Stromal cell of bone marrow (primary cell): ENCODE data around the gene TMEM63C.

Source experiments
- DNase-seq: peaks from one replicate; pipeline ENCODE4 v3.0.0-alpha.2; 2012; ENCODE audit warnings: low read depth

TMEM63C gene

GRCh38 chr14:77259025-77259715 is 77.6 kb downstream of the TMEM63C start:
- DNase-seq, result no peak

- DNase-seq, result no peak
Observed at GRCh38 chr14:77260199-77260598, 78.6 kb downstream of the TMEM63C start.

- DNase-seq, result no peak
Observed at GRCh38 chr14:77260631-77261030, 79.0 kb downstream of the TMEM63C start.

GRCh38 chr14:77264466-77265186 is 83.0 kb downstream of the TMEM63C start:
- no peak for DNase-seq

GRCh38 chr14:77265187-77265515 is 83.6 kb downstream of the TMEM63C start:
- DNase-seq, result no peak

- no peak for DNase-seq
Observed at GRCh38 chr14:77265561-77266335, 84.2 kb downstream of the TMEM63C start.

GRCh38 chr14:77266336-77266735 is 84.7 kb downstream of the TMEM63C start:
- no peak for DNase-seq

GRCh38 chr14:77267937-77268699 is 86.5 kb downstream of the TMEM63C start:
- no peak for DNase-seq

- no peak for DNase-seq
Observed at GRCh38 chr14:77268989-77269600, 87.5 kb downstream of the TMEM63C start.

GRCh38 chr14:77270361-77271112 is 88.9 kb downstream of the TMEM63C start:
- DNase-seq, result no peak

- DNase-seq, result no peak
Observed at GRCh38 chr14:77271113-77271710, 89.6 kb downstream of the TMEM63C start, which contains the start of gene NGB. NGB (minus strand) TSS chr14:77271206; CDS start chr14:77270937, 269 bp downstream.

- no peak for DNase-seq
Observed at GRCh38 chr14:77272261-77272660, 90.7 kb downstream of the TMEM63C start.

- DNase-seq, result no peak
Observed at GRCh38 chr14:77273796-77274195, 92.2 kb downstream of the TMEM63C start.

GRCh38 chr14:77275041-77275580 is 93.5 kb downstream of the TMEM63C start:
- no peak for DNase-seq

- no peak for DNase-seq
Observed at GRCh38 chr14:77275601-77276017, 94.0 kb downstream of the TMEM63C start.

GRCh38 chr14:77276295-77276935 is 94.8 kb downstream of the TMEM63C start:
- DNase-seq, result no peak

GRCh38 chr14:77276959-77277358 is 95.4 kb downstream of the TMEM63C start:
- no peak for DNase-seq

GRCh38 chr14:77278461-77279230 is 97.0 kb downstream of the TMEM63C start:
- no peak for DNase-seq

- DNase-seq, result no peak
Observed at GRCh38 chr14:77279719-77280118, 98.1 kb downstream of the TMEM63C start.
